Trophoblast cell (in vitro differentiated cells and primary cell): ENCODE results near the gene KCTD7.
"Not testable (repeated sequence)": the region's sequence is repeated elsewhere in the genome, so short reads cannot be mapped to it uniquely, and the experiment has no call there.

Experiments
- DNase-seq, 2 donors: peaks; one replicate each; pipeline ENCODE4 v3.0.0-alpha.2; 2016
- H2AFZ ChIP-seq: 2 replicates; pipeline ENCODE4 v1.6.1; 2013; ENCODE audit warnings: low read length, moderate library complexity, mild to moderate bottlenecking; ENCODE audit not compliant: insufficient read depth, poor library complexity
- H2AK5ac ChIP-seq: 2 replicates; pipeline ENCODE4 v1.6.1; 2013; ENCODE audit warnings: mild to moderate bottlenecking, low read length
- H2BK120ac ChIP-seq: 2 replicates; pipeline ENCODE4 v1.6.1; 2013; ENCODE audit warnings: low read length, mild to moderate bottlenecking, moderate library complexity; ENCODE audit not compliant: insufficient read depth, poor library complexity
- H2BK12ac ChIP-seq: 2 replicates; pipeline ENCODE4 v1.6.1; 2013; ENCODE audit warnings: mild to moderate bottlenecking, low read length, moderate library complexity
- H2BK5ac ChIP-seq: 2 replicates; pipeline ENCODE4 v1.6.1; 2013; ENCODE audit warnings: low read length, low read depth, moderate library complexity, mild to moderate bottlenecking; ENCODE audit not compliant: poor library complexity
- H3K14ac ChIP-seq: 2 replicates; pipeline ENCODE4 v1.6.1; 2013; ENCODE audit warnings: mild to moderate bottlenecking, low read length
- H3K18ac ChIP-seq: 2 replicates; pipeline ENCODE4 v1.6.1; 2013; ENCODE audit warnings: mild to moderate bottlenecking, low read length
- H3K23ac ChIP-seq: 2 replicates; pipeline ENCODE4 v1.6.1; 2013; ENCODE audit warnings: low read length
- H3K27ac ChIP-seq: 2 replicates; pipeline ENCODE4 v1.5.1; 2013; ENCODE audit warnings: low read depth, mild to moderate bottlenecking, inconsistent platforms, low read length, moderate library complexity
- H3K27me3 ChIP-seq: 2 replicates; pipeline ENCODE4 v1.6.1; 2013; ENCODE audit warnings: inconsistent platforms, mild to moderate bottlenecking, low read length, moderate library complexity; ENCODE audit not compliant: insufficient read depth
- H3K36me3 ChIP-seq, 2 experiments: 1 replicate in 1 of 2; 2 replicates in 1 of 2; pipeline ENCODE4 v1.6.1; 2013; ENCODE audit warnings: low read length in 2 of 2, mild to moderate bottlenecking in 2 of 2, moderate library complexity in 1 of 2; ENCODE audit not compliant: insufficient read depth in 2 of 2, control insufficient read depth in 1 of 2
- H3K4ac ChIP-seq: 2 replicates; pipeline ENCODE4 v1.6.1; 2013; ENCODE audit warnings: low read depth, mild to moderate bottlenecking, low read length, moderate library complexity
- H3K4me1 ChIP-seq, 2 experiments: 1 replicate in 1 of 2; 2 replicates in 1 of 2; pipeline ENCODE4 v1.6.1; 2013; ENCODE audit warnings: low read length in 2 of 2, mild to moderate bottlenecking in 2 of 2, moderate library complexity in 1 of 2; ENCODE audit not compliant: insufficient read depth in 2 of 2, control insufficient read depth in 1 of 2
- H3K4me2 ChIP-seq: 2 replicates; pipeline ENCODE4 v1.6.1; 2013; ENCODE audit warnings: inconsistent platforms, mild to moderate bottlenecking, low read length, moderate library complexity
- H3K4me3 ChIP-seq: 2 replicates; pipeline ENCODE4 v1.5.1; 2013; ENCODE audit warnings: mild to moderate bottlenecking, low read depth, low read length, inconsistent platforms
- H3K79me1 ChIP-seq: one replicate; pipeline ENCODE4 v1.6.1; 2013; ENCODE audit warnings: low read length
- H3K79me2 ChIP-seq: 2 replicates; pipeline ENCODE4 v1.6.1; 2013; ENCODE audit warnings: low read length, mild to moderate bottlenecking; ENCODE audit not compliant: control insufficient read depth, insufficient read depth, poor library complexity
- H3K9ac ChIP-seq: 2 replicates; pipeline ENCODE4 v1.6.1; 2013; ENCODE audit warnings: mild to moderate bottlenecking, low read length
- H3K9me3 ChIP-seq: 2 replicates; pipeline ENCODE4 v1.6.1; 2013; ENCODE audit warnings: low read depth, mild to moderate bottlenecking, control low read depth, inconsistent platforms, low read length; ENCODE audit not compliant: insufficient read depth
- H4K12ac ChIP-seq: 2 replicates; pipeline ENCODE4 v1.6.1; 2013; ENCODE audit warnings: low read depth, mild to moderate bottlenecking, low read length, moderate library complexity
- H4K8ac ChIP-seq: 2 replicates; pipeline ENCODE4 v1.6.1; 2013; ENCODE audit warnings: low read depth, mild to moderate bottlenecking, low read length, moderate library complexity
- H4K91ac ChIP-seq: one replicate; pipeline ENCODE4 v1.6.1; 2013; ENCODE audit warnings: low read depth, mild to moderate bottlenecking, low read length, moderate library complexity
- WGBS: extraction: QIAGEN DNeasy Blood & Tissue Kit; methylation state at CpG from one replicate; pipeline ENCODE4 v1.1.7; 2013; ENCODE audit warnings: missing lambda C conversion rate; ENCODE audit not compliant: insufficient read length, insufficient coverage; ENCODE audit errors: extremely low coverage; 5-methylcytosine and 5-hydroxymethylcytosine counted together

The KCTD7 gene

GRCh38 chr7:66597461-66597860, 31.2 kb upstream of the KCTD7 start:
- H4K91ac ChIP-seq: no peak overlapping the region
- no peak overlapping the region for H2AFZ ChIP-seq
- DNase-seq: no peak
- no peak overlapping the region for H3K4me3 ChIP-seq
- no peaks in the 10 kb centered on the region for H3K79me2 ChIP-seq
- no peak overlapping the region for H2BK120ac ChIP-seq
- no peaks in the 10 kb centered on the region for H3K79me1 ChIP-seq
- WGBS: no CpG with 5 or more reads among the region's 2 CpGs
- H3K18ac ChIP-seq: no peak overlapping the region
- H3K9me3 ChIP-seq: peaks cover 5% of the 10 kb centered on the region
- no peak overlapping the region for H2AK5ac ChIP-seq
- H3K4me2 ChIP-seq: no peak overlapping the region
- no peak overlapping the region for H4K12ac ChIP-seq
- no peak overlapping the region for H3K4ac ChIP-seq
- no peak overlapping the region for H3K14ac ChIP-seq
- H2BK5ac ChIP-seq: no peak overlapping the region
- no peak overlapping the region for H3K27ac ChIP-seq
- H3K36me3 ChIP-seq: no peaks in the 10 kb centered on the region
- H3K23ac ChIP-seq: no peak overlapping the region
- H3K9ac ChIP-seq: no peak overlapping the region
- H2BK12ac ChIP-seq: no peak overlapping the region
- no peaks in the 10 kb centered on the region for H3K4me1 ChIP-seq
- H4K8ac ChIP-seq: no peak overlapping the region
- H3K27me3 ChIP-seq: no peaks in the 10 kb centered on the region

GRCh38 chr7:66602159-66602558, 26.5 kb upstream of the KCTD7 start:
- H3K23ac ChIP-seq: no peak overlapping the region
- no peak for DNase-seq
- whole genome bisulfite sequencing: no CpG with 5 or more reads among the region's 3 CpGs
- H3K4me1 ChIP-seq: no peaks in the 10 kb centered on the region
- H4K12ac ChIP-seq: no peak overlapping the region
- no peak overlapping the region for H2BK12ac ChIP-seq
- H3K27me3 ChIP-seq: no peaks in the 10 kb centered on the region
- no peaks in the 10 kb centered on the region for H3K36me3 ChIP-seq
- no peak overlapping the region for H4K8ac ChIP-seq
- no peak overlapping the region for H2BK5ac ChIP-seq
- no peak overlapping the region for H3K4me3 ChIP-seq
- H3K79me1 ChIP-seq: no peaks in the 10 kb centered on the region
- H3K27ac ChIP-seq: no peak overlapping the region
- no peak overlapping the region for H2AFZ ChIP-seq
- no peak overlapping the region for H3K14ac ChIP-seq
- H3K4ac ChIP-seq: no peak overlapping the region
- no peak overlapping the region for H3K18ac ChIP-seq
- no peak overlapping the region for H4K91ac ChIP-seq
- H3K79me2 ChIP-seq: no peaks in the 10 kb centered on the region
- peaks cover 2% of the 10 kb centered on the region for H3K9me3 ChIP-seq
- no peak overlapping the region for H3K9ac ChIP-seq
- no peak overlapping the region for H2AK5ac ChIP-seq
- no peak overlapping the region for H2BK120ac ChIP-seq
- H3K4me2 ChIP-seq: no peak overlapping the region

GRCh38 chr7:66604198-66604597, 24.5 kb upstream of the KCTD7 start:
- Histone ChIP-seq H3K36me3 (no peaks in the 10 kb centered on the region), H2AK5ac (no peak overlapping the region), H4K8ac (no peak overlapping the region)

GRCh38 chr7:66606540-66607291, 22.0 kb upstream of the KCTD7 start:
- not testable (repeated sequence) for H3K4me2 ChIP-seq, H3K27ac ChIP-seq, H2AFZ ChIP-seq, H3K4me3 ChIP-seq, H3K79me2 ChIP-seq, H3K4me1 ChIP-seq, H4K8ac ChIP-seq, H3K9ac ChIP-seq, H2BK120ac ChIP-seq, H3K18ac ChIP-seq, H4K91ac ChIP-seq, H2AK5ac ChIP-seq, H3K23ac ChIP-seq, H3K27me3 ChIP-seq, H2BK12ac ChIP-seq, H4K12ac ChIP-seq, H2BK5ac ChIP-seq, H3K4ac ChIP-seq, H3K36me3 ChIP-seq, H3K79me1 ChIP-seq, H3K9me3 ChIP-seq, H3K14ac ChIP-seq
- WGBS: no CpG with 5 or more reads among the region's 34 CpGs
- DNase-seq: peak in 1 of 2 donors; percentile 29

More at GRCh38 chr7:66604198-66604597, 24.5 kb upstream of the KCTD7 start:
- H3K27ac ChIP-seq: no peak overlapping the region
- no peak overlapping the region for H4K91ac ChIP-seq
- no peaks in the 10 kb centered on the region for H3K4me1 ChIP-seq
- no peak overlapping the region for H4K12ac ChIP-seq
- H3K14ac ChIP-seq: no peak overlapping the region
- DNase-seq: no peak
- no peaks in the 10 kb centered on the region for H3K79me1 ChIP-seq
- H2AFZ ChIP-seq: no peak overlapping the region
- no peak overlapping the region for H3K23ac ChIP-seq
- H3K9ac ChIP-seq: no peak overlapping the region
- H3K27me3 ChIP-seq: no peaks in the 10 kb centered on the region
- H3K4ac ChIP-seq: no peak overlapping the region
- H2BK5ac ChIP-seq: no peak overlapping the region
- no peak overlapping the region for H3K4me3 ChIP-seq
- peaks cover 2% of the 10 kb centered on the region for H3K9me3 ChIP-seq
- H3K18ac ChIP-seq: no peak overlapping the region
- WGBS: no CpG with 5 or more reads among the region's 1 CpG
- H2BK120ac ChIP-seq: no peak overlapping the region
- no peak overlapping the region for H3K4me2 ChIP-seq
- no peak overlapping the region for H2BK12ac ChIP-seq
- H3K79me2 ChIP-seq: no peaks in the 10 kb centered on the region
